ENCODE data around the gene CCP110.

CCP110 gene

GRCh38 chr16:19578378-19578971 lies 54.7 kb downstream of the CCP110 start:
- peak; percentile 79 for DNase-seq (ENCODE audit: low read depth)
- no peak overlapping the region for H3K4me3 ChIP-seq (replicated peaks; ENCODE audit: low read depth, low read length)
- TF ChIP-seq, protein P1, sequence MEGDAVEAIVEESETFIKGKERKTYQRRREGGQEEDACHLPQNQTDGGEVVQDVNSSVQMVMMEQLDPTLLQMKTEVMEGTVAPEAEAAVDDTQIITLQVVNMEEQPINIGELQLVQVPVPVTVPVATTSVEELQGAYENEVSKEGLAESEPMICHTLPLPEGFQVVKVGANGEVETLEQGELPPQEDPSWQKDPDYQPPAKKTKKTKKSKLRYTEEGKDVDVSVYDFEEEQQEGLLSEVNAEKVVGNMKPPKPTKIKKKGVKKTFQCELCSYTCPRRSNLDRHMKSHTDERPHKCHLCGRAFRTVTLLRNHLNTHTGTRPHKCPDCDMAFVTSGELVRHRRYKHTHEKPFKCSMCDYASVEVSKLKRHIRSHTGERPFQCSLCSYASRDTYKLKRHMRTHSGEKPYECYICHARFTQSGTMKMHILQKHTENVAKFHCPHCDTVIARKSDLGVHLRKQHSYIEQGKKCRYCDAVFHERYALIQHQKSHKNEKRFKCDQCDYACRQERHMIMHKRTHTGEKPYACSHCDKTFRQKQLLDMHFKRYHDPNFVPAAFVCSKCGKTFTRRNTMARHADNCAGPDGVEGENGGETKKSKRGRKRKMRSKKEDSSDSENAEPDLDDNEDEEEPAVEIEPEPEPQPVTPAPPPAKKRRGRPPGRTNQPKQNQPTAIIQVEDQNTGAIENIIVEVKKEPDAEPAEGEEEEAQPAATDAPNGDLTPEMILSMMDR (IDR thresholded peaks at IDR 0.05; ENCODE audit: low read length, missing control alignments) = no peak

- DNase-seq (ENCODE audit: low read depth) = no peak
- TF ChIP-seq, protein P1 (IDR thresholded peaks at IDR 0.05; ENCODE audit: low read length, missing control alignments) = no peak
- no peak overlapping the region for H3K4me3 ChIP-seq (replicated peaks; ENCODE audit: low read depth, low read length)
These were observed 58.5 kb downstream of the CCP110 start for GRCh38 chr16:19582050-19582831.

DNA sequence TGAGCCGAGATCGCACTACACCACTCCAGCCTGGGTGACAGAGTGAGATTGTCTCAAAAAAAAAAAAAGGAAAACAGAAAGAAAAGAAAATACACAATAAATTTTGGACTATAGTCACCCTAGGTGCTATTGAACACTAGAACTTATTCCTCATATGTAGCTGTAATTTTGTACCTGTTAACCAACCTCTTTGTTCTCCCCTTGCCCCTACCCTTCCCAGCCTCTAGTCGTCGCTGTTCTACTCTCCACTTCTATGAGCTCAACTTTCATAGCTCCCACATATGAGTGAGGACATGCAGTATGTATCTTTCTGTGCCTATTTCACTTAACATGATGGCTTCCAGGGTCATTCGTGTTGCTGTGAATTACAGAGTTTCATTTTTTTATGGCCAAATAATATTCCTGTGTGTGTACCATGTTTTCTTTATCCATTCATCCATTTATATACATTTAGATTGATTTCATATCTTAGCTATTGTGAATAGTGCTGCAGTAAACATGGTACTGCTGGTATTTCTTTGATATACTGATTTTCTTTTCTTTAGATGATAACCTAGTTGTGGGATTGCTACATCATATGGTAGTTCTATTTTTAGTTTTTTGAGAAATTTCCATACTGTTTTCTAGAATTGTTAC lies 60.0 kb downstream of the CCP110 start:
- peak; percentile 71 for DNase-seq (ENCODE audit: low read depth)
- H3K4me3 ChIP-seq (replicated peaks; ENCODE audit: low read depth, low read length) = no peak overlapping the region
- TF ChIP-seq, protein P1 (IDR thresholded peaks at IDR 0.05; ENCODE audit: low read length, missing control alignments) = peak; percentile 100

- H3K4me3 ChIP-seq (replicated peaks; ENCODE audit: low read depth, low read length) = no peak overlapping the region
- TF ChIP-seq, protein P1 (IDR thresholded peaks at IDR 0.05; ENCODE audit: low read length, missing control alignments) = no peak
- peak; percentile 24 for DNase-seq (ENCODE audit: low read depth)
These were observed 64.9 kb downstream of the CCP110 start for GRCh38 chr16:19588661-19589060.

- no peak overlapping the region for H3K4me3 ChIP-seq (replicated peaks; ENCODE audit: low read depth, low read length)
- DNase-seq (ENCODE audit: low read depth) = no peak
- TF ChIP-seq, protein P1 (IDR thresholded peaks at IDR 0.05; ENCODE audit: low read length, missing control alignments) = no peak
These were observed 65.4 kb downstream of the CCP110 start for GRCh38 chr16:19589106-19589505.

GRCh38 chr16:19589771-19590302 lies 66.1 kb downstream of the CCP110 start:
- no peak overlapping the region for H3K4me3 ChIP-seq (replicated peaks; ENCODE audit: low read depth, low read length)
- TF ChIP-seq, protein P1 (IDR thresholded peaks at IDR 0.05; ENCODE audit: low read length, missing control alignments) = no peak
- DNase-seq (ENCODE audit: low read depth) = peak; percentile 87

Measured in fibroblast of pulmonary artery (primary cell).